Gastroesophageal sphincter (tissue), 3 donors: ENCODE results near the gene TSFM.

Experiments used
- EP300 ChIP-seq: sonication (generic); formaldehyde crosslinking; IDR thresholded peaks from one replicate; pipeline ENCODE4 v1.6.1; 2017; ENCODE audit warnings: antibody characterized with exemption, mild to moderate bottlenecking
- POLR2A ChIP-seq, 2 donors: fragments of 450-650 bp; IDR thresholded peaks; one replicate each; pipeline ENCODE4 v1.6.1; 2017; ENCODE audit warnings: antibody characterized with exemption in 2 of 2, mild to moderate bottlenecking in 2 of 2, moderate library complexity in 1 of 2
- POLR2AphosphoS5 ChIP-seq: sonication (generic); formaldehyde crosslinking; IDR thresholded peaks from one replicate; pipeline ENCODE4 v1.6.1; 2017; ENCODE audit warnings: antibody characterized with exemption
- TF ChIP-seq, protein P1 (sequence below), 4 experiments: fragments of 200-600 bp in 2 of 4; fragments of 450-650 bp in 2 of 4; sonication (generic) in 1 of 4; IDR thresholded peaks; one replicate each; pipeline ENCODE4 v1.5.1; 2017 to 2019; ENCODE audit warnings: antibody characterized with exemption in 4 of 4, mild to moderate bottlenecking in 2 of 4, moderate library complexity in 2 of 4

GRCh38 chr12:57755194-57755453, 27.5 kb upstream of the TSFM start:
- TF ChIP-seq, protein P1, sequence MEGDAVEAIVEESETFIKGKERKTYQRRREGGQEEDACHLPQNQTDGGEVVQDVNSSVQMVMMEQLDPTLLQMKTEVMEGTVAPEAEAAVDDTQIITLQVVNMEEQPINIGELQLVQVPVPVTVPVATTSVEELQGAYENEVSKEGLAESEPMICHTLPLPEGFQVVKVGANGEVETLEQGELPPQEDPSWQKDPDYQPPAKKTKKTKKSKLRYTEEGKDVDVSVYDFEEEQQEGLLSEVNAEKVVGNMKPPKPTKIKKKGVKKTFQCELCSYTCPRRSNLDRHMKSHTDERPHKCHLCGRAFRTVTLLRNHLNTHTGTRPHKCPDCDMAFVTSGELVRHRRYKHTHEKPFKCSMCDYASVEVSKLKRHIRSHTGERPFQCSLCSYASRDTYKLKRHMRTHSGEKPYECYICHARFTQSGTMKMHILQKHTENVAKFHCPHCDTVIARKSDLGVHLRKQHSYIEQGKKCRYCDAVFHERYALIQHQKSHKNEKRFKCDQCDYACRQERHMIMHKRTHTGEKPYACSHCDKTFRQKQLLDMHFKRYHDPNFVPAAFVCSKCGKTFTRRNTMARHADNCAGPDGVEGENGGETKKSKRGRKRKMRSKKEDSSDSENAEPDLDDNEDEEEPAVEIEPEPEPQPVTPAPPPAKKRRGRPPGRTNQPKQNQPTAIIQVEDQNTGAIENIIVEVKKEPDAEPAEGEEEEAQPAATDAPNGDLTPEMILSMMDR (IDR thresholded peaks at IDR 0.05): no peak
- TF ChIP-seq POLR2A (IDR thresholded peaks at IDR 0.05): no peak
- TF ChIP-seq POLR2AphosphoS5: no peak
- no peak for TF ChIP-seq EP300
